KBM-7 (cell line): Measurements from ENCODE around the gene CD33.
A peak's percentile ranks its signal among the peaks of the same experiment; 100 is the strongest.
"Not testable (repeated sequence)": the region's sequence is repeated elsewhere in the genome, so short reads cannot be mapped to it uniquely, and the experiment has no call there.

Source experiments
- DNase-seq: peaks from one replicate; pipeline ENCODE4 v3.0.0-alpha.2; 2015
- in situ Hi-C: fragments of 300-500 bp; cut with MboI; formaldehyde crosslinking; loops from 2 replicates; pipeline ENCODE4 v1.14.3; 2020; ENCODE audit warnings: low sequenced_read_pairs, low pct_unique_long_range_greater_than_20kb, mixed read lengths

CD33 gene

DNA sequence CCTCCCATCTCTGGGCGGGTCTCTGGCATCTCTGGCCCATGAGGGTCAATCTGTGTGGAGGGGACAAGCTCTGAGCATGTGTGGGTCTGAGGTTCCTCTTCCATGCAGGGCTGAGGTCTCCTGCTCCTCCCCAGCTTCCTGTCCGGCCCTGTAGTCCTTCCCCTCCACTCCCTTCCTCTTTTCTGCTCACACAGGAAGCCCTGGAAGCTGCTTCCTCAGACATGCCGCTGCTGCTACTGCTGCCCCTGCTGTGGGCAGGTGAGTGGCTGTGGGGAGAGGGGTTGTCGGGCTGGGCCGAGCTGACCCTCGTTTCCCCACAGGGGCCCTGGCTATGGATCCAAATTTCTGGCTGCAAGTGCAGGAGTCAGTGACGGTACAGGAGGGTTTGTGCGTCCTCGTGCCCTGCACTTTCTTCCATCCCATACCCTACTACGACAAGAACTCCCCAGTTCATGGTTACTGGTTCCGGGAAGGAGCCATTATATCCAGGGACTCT, at the start of gene CD33:
CD33 (plus strand) TSS at position 183 of the 496 bp plus-strand sequence; CDS start at position 222, 39 bp downstream.
- DNase-seq = peak; percentile 91
- in situ Hi-C loops = not testable (repeated sequence)

DNA sequence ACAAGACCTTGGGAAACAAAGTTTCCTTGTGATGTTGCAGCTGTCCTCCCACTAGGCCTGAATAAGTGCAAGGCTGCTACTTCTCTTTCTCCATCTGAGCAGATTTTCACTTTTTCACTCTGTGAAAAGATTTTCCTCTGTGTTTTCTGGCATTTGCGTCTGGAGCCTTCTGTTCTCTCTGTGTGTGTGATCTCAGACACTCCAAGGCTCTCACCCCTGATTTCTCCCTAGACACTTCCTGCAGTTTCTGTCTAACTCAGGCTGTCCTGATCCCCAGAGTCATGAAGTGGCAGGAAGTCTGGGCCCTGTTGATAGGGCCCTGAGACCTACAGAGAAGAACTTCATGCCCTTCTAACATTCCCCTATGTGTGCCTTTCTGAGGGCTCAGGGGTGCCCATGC, 45.6 kb upstream of the CD33 start:
- no peak for DNase-seq
- in situ Hi-C loops = no loop called here

DNA sequence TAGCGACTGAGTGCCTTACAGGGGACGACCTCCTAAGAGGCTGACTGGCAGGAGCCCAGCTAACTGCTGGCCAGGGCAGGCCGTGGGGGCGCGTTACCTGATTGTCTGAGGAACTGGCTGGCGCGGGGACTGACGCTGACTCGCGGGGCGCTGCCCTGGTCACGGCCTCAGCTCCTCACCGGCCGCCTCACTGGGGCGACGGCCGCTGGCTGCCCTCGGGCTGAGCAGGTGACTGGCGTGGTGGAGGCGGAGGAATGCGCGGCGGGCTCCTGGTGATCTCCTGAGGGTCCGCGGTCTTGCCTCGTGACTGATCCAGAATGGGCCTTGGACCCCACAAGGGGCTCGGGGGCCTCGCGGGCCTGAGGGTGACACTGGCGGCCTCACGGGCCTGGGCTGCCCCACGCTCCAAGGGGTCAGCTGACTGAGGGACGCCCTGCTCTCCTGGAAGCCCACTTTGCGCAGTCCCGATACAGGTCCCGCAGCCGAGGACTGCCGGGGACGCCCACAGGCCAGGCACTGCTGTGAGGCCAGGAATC, 43.4 kb upstream of the CD33 start:
- DNase-seq = no peak
- in situ Hi-C loops = no loop called here

DNA sequence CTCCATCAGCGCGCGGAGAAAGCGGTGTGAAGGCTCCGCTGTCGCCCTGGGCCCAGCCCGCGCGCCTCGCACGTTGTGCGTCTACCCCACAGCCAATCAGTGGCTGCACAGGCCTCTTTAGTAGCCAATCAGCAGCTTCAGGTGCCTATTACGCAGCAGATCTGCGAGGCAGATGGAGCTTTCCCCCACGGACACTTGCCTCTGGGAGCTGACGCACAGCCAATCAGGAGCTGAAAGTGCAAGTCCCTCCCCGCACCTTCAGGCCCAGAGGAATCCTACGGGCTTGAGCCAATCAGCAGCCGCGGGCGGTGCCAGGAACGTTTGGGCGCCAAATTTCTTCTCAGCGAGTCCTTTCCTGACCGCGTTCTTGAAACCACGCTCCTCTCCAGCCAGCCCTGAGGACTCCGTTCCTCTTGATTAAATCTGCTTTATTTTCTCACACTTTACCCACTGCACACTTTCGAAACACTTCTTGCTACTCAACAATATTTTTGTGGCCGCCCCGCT, 42.9 kb upstream of the CD33 start:
- in situ Hi-C loops = no loop called here
- peak; percentile 55 for DNase-seq

DNA sequence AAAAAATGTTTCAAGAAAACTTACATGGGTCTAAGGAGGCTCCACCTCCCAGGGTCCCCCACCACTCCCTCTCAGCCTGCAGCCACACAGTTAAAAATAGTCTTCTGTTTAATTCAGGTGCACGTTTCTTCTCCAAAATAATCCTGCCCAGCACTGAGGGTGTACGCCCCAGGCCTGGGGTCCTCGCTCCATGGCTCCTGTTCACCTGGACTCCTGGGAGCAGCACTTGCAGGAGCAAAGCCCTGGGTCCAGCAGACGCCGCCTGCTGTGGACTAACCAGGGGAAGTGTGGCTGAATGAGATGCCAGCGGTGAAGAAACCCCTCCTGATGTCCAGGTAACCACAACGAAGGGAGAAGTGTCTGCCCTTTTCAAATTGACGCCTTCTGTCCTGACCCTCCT, 41.3 kb upstream of the CD33 start:
- DNase-seq = no peak
- in situ Hi-C loops = no loop called here

DNA sequence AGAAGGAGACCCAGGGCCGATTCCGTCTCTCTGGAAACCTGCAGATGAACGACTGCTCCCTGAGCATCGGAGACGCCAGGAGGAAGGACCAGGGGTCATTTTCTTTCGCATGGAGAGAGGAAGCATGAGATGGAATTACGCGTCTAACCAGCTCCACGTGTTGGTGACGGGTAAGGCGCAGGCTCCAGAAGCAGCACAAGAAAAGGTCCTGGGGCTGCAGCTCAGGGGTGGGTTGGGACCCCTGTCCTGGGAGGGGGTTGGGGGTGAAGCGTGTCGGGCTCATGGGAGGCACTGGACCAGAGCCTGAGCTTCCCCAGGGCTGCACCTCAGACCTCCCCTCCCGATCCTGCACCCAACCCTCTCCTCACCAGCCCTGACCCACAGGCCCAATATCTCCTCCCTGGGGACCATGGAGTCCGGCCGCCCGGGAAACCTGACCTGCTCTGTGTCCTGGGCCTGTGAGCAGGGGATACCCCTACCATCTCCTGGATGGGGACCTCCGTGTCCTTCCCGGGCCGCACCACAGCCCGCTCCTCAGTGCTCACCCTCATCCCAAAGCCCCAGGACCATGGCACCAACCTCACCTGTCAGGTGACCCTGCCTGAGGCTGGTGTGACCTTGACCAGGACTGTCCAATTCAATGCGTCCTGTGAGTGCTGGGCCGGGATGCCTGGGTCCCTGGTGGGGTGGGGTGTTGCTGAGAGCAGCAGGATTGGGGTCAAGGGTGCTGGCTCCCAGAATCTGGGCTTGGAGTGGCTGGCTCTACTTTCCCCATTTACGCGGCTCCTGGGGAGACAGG, 39.6 kb upstream of the CD33 start:
- in situ Hi-C loops = no loop called here
- no peak for DNase-seq

DNA sequence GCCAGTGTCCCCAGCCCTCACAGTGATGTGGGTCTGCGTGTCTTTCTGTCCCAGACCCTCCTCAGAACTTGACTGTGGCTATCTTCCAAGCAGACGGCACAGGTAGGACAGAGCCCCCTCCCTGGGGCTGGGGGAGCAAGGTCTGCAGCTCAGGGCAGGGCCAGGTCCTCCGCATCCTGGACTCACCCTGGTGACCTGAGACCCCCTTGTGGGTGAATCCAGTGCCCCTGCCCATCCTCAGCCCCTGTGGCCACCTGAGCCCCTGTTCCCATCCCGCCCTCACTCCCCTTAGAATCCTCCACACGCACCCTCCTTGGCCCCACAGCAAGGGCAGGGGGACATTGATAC, 39.0 kb upstream of the CD33 start:
- DNase-seq = no peak
- in situ Hi-C loops = no loop called here

DNA sequence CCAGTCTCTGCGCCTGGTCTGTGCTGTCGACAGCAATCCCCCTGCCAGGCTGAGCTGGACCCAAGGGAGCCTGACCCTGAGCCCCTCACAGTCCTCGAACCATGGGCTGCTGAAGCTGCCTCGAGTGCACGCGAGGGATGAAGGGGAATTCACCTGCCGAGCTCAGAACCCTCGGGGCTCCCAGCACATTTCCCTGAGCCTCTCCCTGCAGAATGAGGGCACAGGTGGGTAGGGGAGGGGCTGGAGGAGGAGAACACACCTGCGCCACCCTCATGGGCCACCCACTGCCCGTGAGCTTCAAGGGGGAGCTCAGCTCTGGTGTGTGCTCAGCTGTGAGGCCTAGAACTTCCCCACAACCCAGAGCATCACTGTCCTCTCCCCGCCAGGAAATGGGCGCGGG, 38.6 kb upstream of the CD33 start:
- DNase-seq = no peak
- in situ Hi-C loops = no loop called here

DNA sequence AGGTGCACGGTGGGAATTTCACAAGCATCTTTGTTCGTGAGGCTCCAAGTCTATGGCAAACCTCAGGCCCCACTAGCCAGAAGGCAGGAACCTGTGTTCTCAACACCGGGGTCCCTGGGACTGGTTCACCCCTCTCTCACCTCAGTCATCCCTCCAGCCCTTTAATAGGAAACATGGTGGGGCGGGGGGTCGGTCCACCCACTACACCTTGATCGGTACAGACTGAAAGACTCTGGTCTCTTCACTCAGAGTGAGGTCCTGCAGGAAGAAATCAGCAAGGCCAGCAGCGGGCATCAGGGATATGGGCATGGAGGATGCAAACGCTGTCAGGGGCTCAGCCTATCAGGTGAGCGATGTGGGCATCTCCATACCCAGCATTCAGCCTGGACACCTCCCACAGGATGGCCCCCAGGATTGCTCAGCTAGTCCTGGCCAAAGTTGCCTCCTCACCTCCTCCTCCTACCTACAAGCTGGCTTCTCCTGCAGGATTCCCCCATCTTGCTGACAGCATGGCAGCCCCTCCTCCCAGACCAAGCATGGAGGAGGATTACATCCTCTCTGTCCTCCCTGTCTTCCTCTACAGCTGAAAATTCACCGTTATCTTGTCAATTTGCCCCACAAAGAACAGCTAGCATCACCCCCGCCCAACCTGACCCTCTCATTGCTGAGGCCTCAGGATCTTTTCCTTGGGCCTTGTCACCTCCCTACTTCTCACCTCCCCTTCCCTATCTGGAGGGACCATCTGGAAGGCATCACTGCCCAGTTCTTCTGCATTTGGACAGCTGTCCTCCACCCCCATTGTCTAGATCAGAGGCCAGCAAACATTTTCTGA, 37.3 kb upstream of the CD33 start:
- in situ Hi-C loops = no loop called here
- no peak for DNase-seq

DNA sequence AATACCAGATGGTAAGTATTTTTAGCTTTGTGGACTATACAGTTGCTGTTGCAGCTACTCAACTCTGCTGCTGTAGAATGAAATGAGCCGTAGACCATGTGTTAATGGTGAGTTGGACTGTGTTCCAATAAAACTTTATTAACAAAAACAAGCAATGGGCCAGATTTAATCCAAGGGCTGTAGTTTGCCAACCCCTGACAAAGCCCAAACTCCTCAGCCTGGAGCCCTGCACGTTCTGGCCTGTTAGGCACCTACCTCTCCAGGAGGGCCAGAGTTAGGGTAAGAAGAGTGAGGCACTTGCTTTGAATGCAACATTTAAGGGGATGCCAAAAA, 36.7 kb upstream of the CD33 start:
- in situ Hi-C loops = no loop called here
- DNase-seq = no peak

DNA sequence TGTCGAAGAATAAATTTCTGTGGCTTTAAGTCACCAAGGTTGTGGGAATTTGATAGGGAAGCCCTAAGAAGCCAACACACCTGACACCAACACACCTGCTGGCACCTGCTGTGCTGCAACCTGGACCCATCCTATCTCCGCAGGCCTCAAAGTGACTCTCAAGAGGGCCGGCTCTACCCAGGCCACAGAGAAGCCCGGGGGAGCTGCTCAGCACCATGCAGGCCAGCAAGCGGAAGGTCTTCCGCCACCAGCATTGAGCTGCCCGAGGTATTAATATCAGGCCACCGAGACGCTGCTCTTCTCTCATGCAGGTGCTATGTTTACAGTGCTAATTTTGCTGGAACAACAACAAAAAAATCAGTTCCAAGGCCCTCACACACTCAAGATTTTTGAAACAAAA, 32.2 kb upstream of the CD33 start:
- no peak for DNase-seq
- in situ Hi-C loops = no loop called here

DNA sequence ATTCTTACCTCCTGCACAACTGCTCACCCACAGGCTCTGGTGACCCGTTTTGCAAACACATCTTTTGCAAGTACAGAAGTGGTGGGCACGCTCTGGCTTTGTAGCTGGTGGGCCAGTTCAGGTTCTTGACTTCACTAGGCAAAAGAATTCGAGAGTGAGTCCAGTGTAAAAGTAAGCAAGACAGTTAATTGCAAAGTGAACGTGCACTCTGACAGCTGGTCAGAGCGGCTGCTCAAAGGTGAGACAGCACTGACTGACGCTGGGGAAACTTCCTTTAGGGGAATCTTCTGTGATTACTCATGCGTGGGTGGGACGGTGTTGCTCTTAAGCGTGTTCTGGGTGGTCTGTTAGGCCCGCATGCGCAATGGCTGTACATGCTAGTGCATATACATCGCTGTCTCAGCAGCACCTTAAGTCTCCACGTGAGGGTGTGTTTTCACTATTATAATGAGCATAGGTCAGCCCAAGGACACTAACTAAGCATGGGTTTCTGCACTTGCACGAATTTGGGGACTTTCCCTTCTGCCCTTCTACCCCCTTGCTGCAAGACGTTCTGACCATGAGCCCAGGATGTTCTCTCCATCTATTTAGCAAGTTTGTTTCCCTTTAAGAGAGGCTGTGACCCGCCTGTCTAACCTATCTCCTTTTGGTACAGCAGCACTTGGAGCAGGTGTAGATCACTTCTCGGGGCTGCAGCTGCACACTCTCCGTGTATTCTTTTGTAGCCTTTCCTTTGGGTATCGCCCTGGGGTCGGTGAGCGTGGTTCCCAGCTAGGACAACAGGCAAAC, 30.2 kb upstream of the CD33 start:
- in situ Hi-C loops = no loop called here

DNA sequence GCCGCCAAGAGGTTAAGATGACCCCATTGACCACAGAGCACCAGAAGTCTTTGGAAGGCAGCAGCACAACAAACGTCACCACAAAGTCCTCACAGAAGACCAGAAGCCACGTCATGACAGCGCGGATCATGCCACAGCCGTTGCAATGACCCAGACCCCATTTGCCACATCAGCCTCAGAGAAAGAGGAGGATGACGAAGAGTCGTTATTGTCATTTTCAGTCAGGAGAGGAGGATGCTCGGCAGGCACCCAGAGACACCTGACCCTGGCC, 29.6 kb upstream of the CD33 start:
- DNase-seq = no peak
- in situ Hi-C loops = no loop called here

More for the DNA sequence above, 30.2 kb upstream of the CD33 start:
- DNase-seq = peak; percentile 43

DNA sequence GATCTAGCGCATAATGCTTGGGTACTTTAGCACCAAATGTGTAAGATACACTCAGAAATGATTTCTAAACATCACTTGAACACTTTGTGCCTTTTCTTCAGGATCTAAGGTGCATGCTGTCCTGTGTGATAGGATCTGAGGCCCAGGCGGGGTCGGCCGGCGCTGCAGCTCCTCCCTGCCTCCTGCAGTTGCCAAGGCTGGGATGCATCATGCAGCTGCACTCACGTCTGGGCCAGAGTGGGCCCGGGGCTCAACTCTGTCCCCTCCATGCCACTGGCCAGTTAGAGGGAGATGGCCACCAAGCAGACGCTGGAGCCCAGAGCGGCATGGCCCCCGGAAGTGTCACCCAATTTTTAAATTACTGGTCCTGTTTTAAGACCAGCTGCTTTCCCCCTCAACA, 29.3 kb upstream of the CD33 start:
- in situ Hi-C loops = no loop called here
- no peak for DNase-seq

DNA sequence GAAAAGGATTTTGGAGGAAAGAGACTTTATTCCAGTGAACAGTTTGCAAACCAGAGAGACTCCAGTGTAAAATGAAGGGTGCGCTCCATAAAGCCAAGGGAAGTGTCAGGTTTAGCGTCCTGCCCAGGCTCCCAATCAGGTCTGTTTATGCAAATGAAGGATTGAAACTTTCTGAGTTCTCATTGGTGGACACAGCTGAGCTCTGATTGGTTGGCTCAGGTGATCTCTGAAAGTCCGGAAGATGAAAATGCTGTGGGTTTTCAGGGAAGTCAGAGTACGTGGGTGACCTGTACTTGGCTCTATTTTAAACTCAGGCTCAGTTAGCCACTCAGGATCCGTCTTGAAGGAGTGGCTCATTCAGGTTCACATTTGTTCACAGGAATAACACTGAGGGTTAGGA, 28.7 kb upstream of the CD33 start:
- DNase-seq = no peak
- in situ Hi-C loops = no loop called here

DNA sequence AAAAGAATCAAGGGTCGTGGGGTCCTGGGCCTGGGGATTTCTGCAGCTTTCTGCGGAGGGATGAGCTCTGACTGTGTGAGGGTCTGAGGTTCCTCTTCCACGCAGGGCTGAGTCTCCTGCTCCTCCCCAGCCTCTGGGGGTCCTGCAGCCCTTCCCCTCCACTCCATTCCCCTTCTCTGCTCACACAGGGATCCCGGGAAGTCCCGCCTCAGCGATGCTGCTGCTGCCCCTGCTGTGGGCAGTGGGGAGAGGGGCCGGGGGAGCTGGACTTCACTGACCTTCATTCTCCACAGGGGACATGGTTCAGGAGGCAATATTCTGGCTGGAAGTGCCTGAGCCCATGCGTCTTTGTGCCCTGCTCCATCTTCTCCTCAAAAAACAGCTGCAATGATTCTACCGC, 26.2 kb upstream of the CD33 start:
- in situ Hi-C loops = no loop called here

DNA sequence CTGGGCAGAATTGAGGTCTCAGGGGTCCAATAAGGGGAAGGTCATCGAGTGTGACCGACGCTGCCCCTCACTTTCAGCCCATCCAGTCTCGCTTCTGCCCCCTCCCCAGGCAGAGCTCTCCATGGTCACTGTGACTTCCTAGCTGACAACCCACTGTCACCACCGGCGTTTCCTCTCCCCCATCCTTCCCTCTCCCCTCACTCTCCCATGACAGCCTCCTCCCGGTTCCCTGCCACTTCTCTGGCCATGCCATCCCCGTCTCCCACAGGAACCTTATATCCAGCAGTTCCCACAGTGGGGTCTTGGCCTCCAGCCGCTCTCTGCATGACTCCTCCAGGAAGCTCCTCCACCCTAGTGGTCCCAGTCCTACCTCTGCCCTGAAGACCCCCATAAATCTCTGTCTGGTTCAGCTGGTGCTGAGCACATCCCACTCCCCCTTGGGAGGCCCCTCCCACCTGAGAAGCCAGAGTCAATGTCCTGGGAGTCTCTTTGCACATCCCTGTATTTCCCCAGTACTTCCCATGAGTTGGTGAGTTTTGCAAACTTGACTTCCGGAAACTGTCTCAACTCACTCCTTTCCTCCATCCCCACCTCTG, 24.7 kb upstream of the CD33 start:
- in situ Hi-C loops = no loop called here
- no peak for DNase-seq

More for the DNA sequence above, 26.2 kb upstream of the CD33 start:
- DNase-seq = no peak

DNA sequence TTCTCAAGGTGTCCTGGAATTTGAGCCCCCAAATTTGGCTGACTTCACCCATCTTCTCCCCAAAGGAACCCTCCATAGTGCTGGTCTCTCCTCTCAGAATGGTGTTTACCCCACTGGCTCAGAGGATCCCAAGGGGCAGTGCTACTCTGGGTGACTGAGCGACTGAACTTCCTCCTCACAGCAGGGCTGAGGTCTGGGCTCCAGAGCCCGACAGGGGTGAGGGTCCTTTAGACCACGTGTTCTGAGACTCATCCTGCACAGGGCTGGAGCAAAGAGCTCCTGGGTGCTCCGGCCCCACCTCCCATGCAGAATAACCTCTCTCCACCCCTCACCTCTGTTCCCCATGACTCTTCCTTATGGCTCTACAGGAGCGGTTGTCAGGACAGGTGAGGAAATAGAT, 23.2 kb upstream of the CD33 start:
- no peak for DNase-seq
- in situ Hi-C loops = no loop called here

DNA sequence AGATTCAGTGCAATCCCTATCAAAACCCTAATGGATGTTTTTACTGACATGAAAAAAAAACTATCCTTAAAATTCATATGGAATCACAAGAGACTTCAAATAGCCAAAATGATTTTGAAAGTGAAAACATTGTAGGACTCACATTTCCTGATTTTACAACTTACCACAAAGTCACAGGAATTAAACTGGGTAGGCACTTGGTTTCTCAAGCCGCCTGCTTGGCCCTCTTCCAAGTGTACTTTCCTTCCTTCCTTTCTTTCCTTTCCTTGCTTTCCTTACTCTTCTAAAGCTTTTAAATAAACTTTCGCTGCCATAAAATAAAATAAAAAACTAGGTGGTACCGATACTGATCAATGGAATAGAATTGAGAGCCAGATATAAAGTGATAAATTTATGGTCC, 21.0 kb upstream of the CD33 start:
- DNase-seq = peak; percentile 31
- in situ Hi-C loops = no loop called here
